ENCODE results near the gene PPARG.
"Not testable (repeated sequence)": the region's sequence is repeated elsewhere in the genome, so short reads cannot be mapped to it uniquely, and the experiment has no call there.

DNA sequence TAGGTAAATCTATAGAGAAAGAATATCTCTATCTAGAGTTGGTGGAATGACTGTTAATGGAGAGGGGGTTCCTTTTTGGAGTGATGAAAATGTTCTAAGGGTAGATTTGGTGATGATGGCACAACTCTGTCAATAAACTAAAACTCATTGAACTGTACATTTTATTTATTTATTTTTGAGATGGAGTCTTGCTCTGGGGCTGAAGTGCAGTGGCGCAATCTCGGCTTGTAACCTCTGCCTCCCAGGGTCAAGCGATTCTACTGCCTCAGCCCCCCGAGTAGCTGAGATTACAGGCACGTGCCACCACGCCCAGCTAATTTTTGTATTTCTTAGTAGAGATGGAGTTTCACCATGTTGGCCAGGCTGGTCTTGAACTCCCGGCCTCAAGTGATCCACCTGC, 3.1 kb upstream of the PPARG start:
- TF ChIP-seq CTCF (optimal IDR thresholded peaks at IDR 0.05 in 1 of 3, IDR thresholded peaks at IDR 0.05 in 1 of 3, conservative IDR thresholded peaks at IDR 0.05 in 1 of 3; ENCODE audit: extremely low read depth in 1 of 3, insufficient read depth in 2 of 3, low read length in 3 of 3); EZH2 (IDR thresholded peaks at IDR 0.05; ENCODE audit: low read length): not testable (repeated sequence)
